ENCODE measurements around the gene MAPKAPK2. TPM values are rescaled to one million over a fixed set of nuclear protein-coding genes. Genes with fewer than 3 reads are reported as not detected.
A peak's percentile ranks its signal among the peaks of the same experiment; 100 is the strongest.

Gene MAPKAPK2
- total RNA-seq, 2 donors from 2014 or later, result 69.4 to 116 TPM

DNA sequence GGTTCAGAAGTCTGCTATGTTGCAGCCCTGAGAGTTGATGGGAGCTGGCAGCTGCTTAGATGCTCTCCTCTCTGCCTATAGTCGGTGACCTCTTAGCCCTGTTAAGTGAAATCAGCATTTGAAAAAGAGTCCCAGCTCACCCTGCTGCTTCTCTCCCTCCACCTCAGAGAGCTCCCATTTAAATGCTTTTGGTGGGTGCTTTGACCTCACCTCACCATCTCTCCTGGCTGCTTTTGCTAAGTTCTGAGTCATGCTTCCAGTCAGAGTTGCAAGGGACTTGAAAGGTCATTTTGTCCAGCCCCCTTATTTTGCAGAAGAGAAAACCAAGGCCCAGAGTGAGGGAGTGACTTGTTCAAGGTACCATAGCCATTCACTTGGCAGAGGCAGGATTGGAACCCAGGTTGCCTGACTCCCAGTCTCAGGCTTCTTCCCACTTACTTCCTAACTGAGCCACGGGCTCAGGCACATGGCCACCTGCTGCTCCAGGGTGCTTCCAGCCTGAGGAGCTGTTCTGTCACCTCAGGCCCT lies 3.3 kb downstream of the MAPKAPK2 start:
- H3K36me3 Mint-ChIP-seq, result peaks cover 11 to 14% of the 10 kb centered on the region in 2 donors
- ATAC-seq (peak in 1 of 2 donors; percentile 35), DNase-seq (ENCODE audit: low spot score in 2 of 2) (no peak)
- peak overlapping the region in 1 of 2 donors; percentile 96 for H3K27ac Mint-ChIP-seq
- H3K9me3 Mint-ChIP-seq, result no peaks in the 10 kb centered on the region

DNA sequence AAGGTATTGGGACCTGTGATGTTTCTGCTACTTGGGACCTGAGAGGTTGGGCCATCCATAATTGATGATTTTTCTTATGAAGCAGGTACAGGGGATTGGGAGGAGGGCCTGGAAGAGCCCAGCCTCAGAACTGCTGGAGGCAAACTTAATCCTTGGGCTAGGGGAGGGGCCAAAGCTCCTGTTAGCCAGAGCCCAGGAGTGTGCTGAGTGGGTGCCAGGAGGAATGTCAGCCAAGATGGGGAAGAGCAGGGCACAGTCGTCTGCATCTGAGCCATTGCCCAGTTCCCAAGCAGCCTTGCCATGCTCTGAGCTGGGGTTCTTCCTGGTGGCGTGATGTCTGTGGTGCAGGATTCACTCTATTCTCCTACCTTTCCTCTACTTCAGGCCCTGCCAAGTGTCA lies 5.8 kb downstream of the MAPKAPK2 start:
- no peak for ATAC-seq
- no peaks in the 10 kb centered on the region for H3K9me3 Mint-ChIP-seq
- H3K27ac Mint-ChIP-seq, result no peak overlapping the region
- no peak for DNase-seq (ENCODE audit: low spot score in 2 of 2)
- H3K36me3 Mint-ChIP-seq, result peaks cover 11 to 15% of the 10 kb centered on the region in 2 donors

DNA sequence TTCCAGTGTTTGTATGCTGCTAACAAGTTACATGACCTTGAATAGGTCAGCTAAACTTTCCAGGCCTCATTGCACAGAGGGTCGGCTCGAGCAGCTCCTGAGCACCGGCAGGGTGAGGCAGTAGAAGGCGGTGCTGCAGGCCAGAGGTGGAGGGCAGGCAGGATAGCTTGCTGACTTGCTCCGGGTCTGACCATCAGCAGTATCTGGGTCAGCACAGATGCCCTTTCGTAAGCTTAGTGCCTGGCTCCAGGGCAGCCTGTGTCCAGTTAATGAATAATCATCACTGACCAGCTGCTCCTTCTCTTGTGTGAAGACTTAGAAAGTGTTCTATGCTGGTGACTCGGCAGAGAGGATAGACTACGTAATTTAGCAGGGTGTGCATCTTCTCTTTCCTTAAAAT lies 6.9 kb downstream of the MAPKAPK2 start:
- Mint-ChIP-seq H3K9me3 (no peaks in the 10 kb centered on the region), H3K27ac (no peak overlapping the region), H3K36me3 (peaks cover 13 to 15% of the 10 kb centered on the region in 2 donors)
- DNase-seq (ENCODE audit: low spot score in 2 of 2), result no peak
- no peak for ATAC-seq

DNA sequence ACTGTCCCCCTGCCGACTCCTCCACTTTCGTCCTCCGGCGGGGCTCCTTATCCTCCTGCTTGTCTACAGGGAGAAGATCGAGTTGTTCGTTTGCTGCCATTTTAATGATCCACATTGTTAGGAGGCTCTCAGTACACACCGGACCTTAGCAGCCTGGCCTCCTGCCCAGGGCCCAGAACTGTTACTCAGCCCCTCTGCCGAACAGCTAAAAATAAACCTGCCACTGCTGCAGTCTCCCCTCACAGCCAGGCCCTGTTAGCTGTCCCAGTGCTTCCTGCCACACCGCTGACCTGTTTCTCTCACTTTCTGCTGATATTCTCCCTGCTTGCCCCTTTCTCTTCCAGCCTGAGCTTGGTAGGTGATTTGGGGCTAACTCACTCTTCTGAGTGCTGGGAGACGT lies 8.3 kb downstream of the MAPKAPK2 start:
- DNase-seq (ENCODE audit: low spot score in 2 of 2), result no peak
- ATAC-seq, result no peak
- Mint-ChIP-seq H3K9me3 (no peaks in the 10 kb centered on the region), H3K36me3 (peaks cover 9 to 15% of the 10 kb centered on the region in 2 donors), H3K27ac (peak overlapping the region in 1 of 2 donors; percentile 4)

DNA sequence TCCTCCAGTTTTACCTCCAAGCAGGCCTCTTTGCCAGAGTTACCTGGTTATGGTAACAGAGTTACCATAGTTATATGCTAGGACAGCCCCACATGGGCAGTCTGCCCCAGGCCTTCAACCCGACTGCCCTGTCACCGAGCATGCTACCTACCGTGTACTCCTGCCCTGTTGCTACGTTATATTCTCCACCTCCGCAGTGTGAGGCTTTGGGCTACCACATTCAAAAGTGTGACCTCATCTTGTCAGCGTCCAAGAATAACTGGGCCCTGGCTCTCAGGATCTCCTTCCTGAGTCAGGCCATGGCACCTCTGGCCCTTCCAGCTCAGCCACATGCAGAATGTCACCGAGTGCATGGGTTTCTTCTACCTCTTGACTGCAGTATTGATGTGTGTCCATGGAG lies 8.9 kb downstream of the MAPKAPK2 start:
- no peak for DNase-seq (ENCODE audit: low spot score in 2 of 2)
- H3K36me3 Mint-ChIP-seq, result peaks cover 9 to 15% of the 10 kb centered on the region in 2 donors
- no peaks in the 10 kb centered on the region for H3K9me3 Mint-ChIP-seq
- peak overlapping the region in 1 of 2 donors; percentile 20 for H3K27ac Mint-ChIP-seq
- ATAC-seq, result peak in 1 of 2 donors; percentile 29

DNA sequence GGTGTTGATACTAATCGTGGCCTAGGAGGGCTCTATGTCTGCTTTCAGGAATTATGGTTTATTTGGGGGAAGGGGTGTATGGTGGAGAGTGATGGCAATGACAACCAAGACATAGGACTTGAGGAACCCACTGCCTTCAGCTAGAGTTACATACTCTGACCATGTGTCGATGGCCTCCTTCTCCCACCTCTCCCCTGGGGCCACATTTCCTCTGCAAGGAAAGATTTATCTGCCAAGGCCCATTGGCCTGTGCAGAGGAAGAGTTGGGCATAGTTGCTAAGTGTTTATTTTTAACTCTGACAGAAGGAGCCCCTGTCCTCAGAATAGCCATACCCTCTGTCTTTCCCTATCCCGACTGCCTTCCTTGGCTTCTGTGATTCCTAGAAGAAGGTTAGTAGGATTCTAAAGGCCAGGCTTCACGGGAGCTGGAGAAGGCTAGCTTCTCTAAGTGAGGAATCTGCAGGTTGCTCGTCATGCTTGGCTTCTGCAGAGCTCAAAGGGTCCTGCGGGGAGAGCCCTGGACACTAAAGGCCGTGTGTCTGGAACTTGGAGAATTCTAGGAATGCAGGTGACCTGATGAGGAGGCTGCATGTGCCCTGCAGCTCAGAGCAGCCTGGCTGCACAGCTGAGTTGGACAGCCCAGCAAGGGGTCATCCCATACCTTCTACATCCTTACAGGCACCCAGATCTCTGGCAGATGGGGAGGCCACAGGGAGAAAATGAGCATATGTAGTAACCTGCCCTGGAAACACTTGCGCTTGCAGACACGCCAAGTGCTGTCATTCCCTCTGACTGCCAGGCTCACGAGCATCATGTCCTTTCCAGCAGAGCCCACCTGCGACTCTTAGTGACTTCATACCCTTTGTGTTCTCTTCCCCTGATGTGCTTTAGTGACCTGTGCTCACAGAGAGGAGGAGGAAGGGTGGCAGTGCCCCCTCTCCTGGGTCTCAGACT lies 9.7 kb downstream of the MAPKAPK2 start:
- H3K36me3 Mint-ChIP-seq, result peaks cover 9 to 15% of the 10 kb centered on the region in 2 donors
- ATAC-seq, result no peak
- no peaks in the 10 kb centered on the region for H3K9me3 Mint-ChIP-seq
- peak overlapping the region in 1 of 2 donors; percentile 20 for H3K27ac Mint-ChIP-seq
- no peak for DNase-seq (ENCODE audit: low spot score in 2 of 2)

DNA sequence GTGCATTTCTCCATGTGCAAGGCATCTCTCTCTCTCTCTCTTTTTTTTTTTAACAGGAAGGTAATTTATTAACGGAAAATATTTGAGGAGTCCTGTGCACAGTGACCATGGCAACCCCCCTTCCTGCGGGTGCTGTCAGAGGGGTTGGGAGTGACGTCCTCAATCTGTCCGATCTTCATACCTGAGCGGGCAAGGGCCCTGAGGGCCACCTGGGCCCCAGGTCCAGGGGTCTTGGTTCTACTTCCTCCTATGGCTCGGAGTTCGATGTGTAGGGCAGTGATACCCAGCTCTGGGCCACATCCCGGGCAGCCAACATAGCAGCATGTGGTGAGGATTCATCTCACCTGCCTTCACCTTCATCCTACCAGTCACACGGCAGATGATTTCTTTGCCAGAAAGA lies 11.0 kb downstream of the MAPKAPK2 start:
- ATAC-seq (no peak), DNase-seq (ENCODE audit: low spot score in 2 of 2) (no peak)
- Mint-ChIP-seq H3K9me3 (no peaks in the 10 kb centered on the region), H3K27ac (no peak overlapping the region), H3K36me3 (peaks cover 9 to 15% of the 10 kb centered on the region in 2 donors)

DNA sequence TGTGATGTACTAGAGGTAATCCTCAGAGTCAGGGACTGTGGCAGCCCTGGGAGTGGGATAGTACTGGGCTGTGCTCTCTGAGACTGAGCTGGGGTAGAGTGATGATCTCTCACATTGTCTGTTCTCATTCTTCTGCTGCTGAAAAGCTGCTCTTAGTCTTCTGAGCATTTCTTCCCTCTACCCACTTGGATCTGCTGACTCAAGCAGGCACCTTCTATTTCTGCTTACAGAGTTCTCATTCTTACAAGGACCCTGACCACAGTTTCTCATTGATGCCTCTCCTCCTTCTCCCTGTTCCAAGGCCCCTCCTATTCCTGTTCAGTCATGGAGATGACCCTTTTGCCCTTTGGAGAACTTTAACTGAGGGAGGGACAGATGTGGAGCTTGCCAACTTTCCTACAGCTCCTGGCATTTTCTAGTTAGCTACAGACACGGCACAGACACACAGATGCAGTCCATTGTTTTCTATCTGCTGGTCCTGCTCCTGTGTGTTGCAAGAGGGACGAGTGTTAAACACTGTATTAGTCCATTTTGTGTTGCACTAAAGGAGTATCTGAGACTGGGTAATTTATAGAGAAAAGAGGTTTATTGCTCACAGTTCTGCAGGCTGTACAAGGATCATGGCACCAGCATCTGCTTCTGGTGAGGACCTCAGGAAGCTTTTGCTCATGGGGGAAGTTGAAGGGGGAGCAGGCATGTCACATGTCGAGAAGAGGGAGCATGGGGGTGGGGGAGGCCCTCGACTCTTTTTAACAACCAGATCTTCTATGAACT lies 12.3 kb downstream of the MAPKAPK2 start:
- DNase-seq (ENCODE audit: low spot score in 2 of 2), result no peak
- ATAC-seq, result peak; percentile 11 to 22
- no peak overlapping the region for H3K27ac Mint-ChIP-seq
- no peaks in the 10 kb centered on the region for H3K9me3 Mint-ChIP-seq
- peaks cover 9 to 15% of the 10 kb centered on the region in 2 donors for H3K36me3 Mint-ChIP-seq

DNA sequence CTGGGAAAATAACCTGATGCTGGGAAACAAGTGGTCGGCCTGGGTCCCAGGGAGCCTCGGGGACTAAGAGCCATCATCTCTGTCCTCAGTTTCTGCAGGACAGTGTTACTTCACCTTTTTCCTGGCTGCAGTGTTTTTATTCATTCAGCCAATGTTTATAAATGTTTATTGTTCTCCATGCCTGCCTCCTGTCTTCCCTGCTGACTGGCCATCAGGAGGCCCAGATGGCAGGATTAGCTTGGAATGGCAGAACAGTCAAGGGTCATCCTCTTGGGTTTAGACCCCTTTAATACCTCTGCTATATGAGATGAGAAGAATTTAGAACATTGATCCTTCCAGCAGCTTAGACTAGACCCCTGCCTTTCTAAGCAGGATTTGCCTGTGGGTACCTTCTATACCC lies 13.3 kb downstream of the MAPKAPK2 start:
- peaks cover 9 to 15% of the 10 kb centered on the region in 2 donors for H3K36me3 Mint-ChIP-seq
- no peaks in the 10 kb centered on the region for H3K9me3 Mint-ChIP-seq
- H3K27ac Mint-ChIP-seq, result no peak overlapping the region
- no peak for DNase-seq (ENCODE audit: low spot score in 2 of 2)
- ATAC-seq, result no peak

DNA sequence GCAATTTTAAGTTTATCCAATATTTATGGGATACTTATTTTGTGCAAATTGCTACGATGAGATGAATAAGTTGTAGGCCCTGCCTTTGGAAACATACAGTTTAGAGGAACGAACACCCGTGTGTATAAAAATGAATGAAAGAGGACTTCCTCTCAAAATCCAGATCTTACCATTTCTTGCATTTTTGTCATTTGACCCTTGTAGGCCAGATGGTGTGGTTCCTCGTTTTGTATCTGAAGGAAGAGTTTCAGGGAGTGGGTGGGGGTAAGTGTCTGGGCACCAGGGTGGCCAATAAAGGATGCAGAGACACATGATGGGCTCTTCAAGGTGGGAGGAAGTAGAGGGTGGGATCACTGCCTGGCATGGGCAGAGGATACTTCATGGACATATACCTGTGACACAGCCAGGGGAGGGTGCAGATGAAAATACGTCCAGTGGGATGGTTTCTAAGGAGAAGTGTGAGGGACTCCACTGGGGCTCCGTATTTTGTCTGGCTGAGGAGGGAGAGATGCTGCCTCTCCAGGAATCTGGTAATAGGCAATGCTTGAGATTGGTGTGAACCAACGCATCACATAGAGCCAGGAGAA lies 14.4 kb downstream of the MAPKAPK2 start:
- Mint-ChIP-seq H3K36me3 (peaks cover 9 to 15% of the 10 kb centered on the region in 2 donors), H3K9me3 (no peaks in the 10 kb centered on the region), H3K27ac (peak overlapping the region; percentile 16 to 39)
- ATAC-seq, result no peak
- no peak for DNase-seq (ENCODE audit: low spot score in 2 of 2)

DNA sequence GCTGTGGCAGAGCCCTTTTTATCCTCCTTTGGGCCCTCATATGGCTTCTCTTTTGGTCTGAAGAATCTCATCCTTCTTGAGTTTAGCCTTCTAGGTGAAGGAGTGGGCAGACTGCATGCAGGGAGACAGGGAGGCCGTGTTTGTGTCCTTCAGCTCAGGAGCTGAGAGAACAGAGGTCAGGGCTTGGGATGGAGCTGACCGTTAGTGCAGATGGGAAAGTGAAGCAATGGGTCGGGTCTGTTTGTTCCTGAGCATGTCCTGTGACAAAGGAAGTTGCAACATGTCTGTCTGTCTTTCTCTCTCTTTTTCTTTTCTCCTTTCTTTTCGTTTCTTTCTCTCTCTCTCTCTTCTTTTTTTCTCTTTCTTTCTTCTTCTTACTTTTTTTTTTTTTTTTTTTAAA lies 14.9 kb downstream of the MAPKAPK2 start:
- Mint-ChIP-seq H3K36me3 (peaks cover 9 to 15% of the 10 kb centered on the region in 2 donors), H3K9me3 (no peaks in the 10 kb centered on the region), H3K27ac (peak overlapping the region; percentile 16 to 39)
- DNase-seq (ENCODE audit: low spot score in 2 of 2) (no peak), ATAC-seq (no peak)

DNA sequence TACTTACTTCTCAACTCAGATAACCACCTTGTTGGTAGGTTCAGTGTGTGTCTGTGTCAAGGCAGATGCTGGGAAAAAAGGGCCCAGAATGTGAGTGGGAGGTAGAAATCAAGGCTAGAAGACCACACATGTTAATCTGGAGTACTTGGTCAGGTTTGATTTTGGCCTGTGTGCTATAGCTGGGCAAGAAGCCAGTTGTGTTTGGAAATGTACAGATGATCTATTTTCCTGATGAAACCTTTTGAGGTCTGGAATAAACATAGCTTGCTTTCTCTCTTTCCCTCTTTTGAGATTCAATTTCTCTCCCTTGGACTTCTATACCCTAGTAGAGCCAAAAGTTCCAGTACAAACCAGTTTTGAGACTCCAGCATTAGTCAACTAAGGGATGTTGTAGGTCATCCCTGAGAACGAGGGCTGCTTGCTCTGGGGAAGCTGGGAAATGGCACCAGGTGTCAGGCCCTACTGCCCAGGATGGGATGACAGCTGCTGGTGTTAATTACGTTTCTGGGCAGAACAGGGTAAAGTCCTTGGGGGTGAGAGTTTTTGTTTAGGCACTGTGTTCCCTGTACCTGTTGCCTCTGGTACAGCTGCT lies 15.8 kb downstream of the MAPKAPK2 start:
- H3K36me3 Mint-ChIP-seq, result peaks cover 8 to 19% of the 10 kb centered on the region in 2 donors
- H3K9me3 Mint-ChIP-seq, result no peaks in the 10 kb centered on the region

DNA sequence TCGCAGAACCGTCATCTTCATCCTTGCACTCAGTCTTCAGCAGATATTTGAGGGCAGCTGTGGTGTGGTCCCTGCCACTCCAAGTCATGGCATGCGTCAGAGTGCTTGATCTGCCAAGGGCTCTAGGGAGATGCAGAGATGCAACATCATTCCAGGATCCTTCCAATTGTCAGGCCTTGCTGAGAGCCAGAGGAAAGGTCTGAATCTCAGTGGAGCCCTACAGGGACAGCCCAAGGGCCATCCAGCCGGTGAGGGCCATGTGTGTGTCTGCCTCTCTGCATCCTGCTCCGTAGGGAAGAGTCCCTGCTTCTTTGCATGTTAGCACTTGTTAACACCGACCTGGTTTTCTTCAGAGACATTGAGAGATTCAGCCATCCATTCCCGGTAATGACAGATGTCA lies 17.6 kb downstream of the MAPKAPK2 start:
- Mint-ChIP-seq H3K36me3 (peaks cover 0 to 9% of the 10 kb centered on the region in 2 donors), H3K9me3 (no peaks in the 10 kb centered on the region), H3K27ac (no peak overlapping the region)
- ATAC-seq, result no peak
- no peak for DNase-seq (ENCODE audit: low spot score in 2 of 2)

More for the DNA sequence above, 15.8 kb downstream of the MAPKAPK2 start:
- H3K27ac Mint-ChIP-seq, result no peak overlapping the region
- DNase-seq (ENCODE audit: low spot score in 2 of 2) (no peak), ATAC-seq (no peak)

DNA sequence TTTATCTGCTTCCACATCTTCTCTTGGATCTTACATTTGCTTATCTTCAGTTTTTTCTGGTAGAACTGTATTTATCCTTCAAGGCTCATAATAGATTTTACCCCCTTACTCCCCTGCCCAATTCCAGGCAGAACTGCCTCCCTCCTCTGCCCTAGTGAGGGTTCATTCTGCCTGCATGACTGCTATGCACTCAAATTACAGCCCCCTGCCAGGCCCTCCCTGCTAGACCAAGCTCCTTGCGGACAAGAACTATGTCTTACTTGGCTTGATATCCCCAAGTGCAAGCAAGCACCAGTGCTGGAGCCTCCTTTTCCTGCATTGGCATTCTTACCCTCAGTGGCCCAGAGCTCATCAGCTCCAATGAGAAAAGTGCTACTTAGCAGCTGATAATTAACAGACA lies 18.1 kb downstream of the MAPKAPK2 start:
- Mint-ChIP-seq H3K27ac (peak overlapping the region in 1 of 2 donors; percentile 59), H3K36me3 (peaks cover 0 to 6% of the 10 kb centered on the region in 2 donors), H3K9me3 (no peaks in the 10 kb centered on the region)
- no peak for DNase-seq (ENCODE audit: low spot score in 2 of 2)
- no peak for ATAC-seq

DNA sequence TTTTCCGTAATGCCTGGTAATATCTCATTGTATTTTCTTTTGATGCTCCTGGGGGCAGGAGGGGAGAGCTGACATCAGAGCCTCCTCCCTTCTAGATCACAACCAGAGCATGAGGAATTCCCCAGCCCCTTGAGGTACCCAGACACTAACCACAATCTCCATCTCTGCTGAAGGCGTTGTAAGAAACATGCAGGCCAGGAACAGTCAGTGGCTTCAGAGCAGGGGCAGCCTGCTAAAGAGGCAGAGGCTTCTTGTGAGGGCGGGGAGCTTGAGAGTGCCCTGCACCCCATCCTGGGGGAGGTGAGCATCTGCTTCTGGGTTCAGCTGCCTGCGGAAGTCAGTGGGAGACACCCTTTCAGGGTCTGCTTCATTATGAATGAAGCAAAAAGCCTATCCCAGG lies 19.0 kb downstream of the MAPKAPK2 start:
- ATAC-seq (peak; percentile 77 to 87), DNase-seq (ENCODE audit: low spot score in 2 of 2) (peak; percentile 38 to 78)
- peak overlapping the region in 1 of 2 donors; percentile 59 for H3K27ac Mint-ChIP-seq
- no peaks in the 10 kb centered on the region for H3K9me3 Mint-ChIP-seq
- H3K36me3 Mint-ChIP-seq, result peaks cover 0 to 6% of the 10 kb centered on the region in 2 donors

DNA sequence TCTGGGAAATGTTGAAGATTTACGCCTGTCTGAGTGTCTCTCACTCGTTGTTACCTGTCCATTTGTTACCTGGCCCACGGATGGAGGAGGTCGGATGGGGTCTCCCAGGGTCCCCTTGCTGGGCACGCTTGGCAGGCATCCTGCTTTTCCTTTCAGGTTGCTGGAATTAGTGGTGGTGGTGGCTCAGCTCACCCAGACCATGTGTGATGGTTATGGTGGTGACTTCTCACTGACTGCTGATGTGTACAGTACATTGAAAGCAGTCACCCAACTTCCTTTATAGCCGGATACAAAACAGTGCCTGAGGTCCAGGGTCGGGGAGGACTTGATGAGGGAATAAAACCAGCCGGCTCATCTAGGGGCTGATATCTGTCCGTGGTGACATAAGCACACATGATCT lies 19.5 kb downstream of the MAPKAPK2 start:
- Mint-ChIP-seq H3K27ac (peak overlapping the region in 1 of 2 donors; percentile 59), H3K36me3 (peaks cover 0 to 6% of the 10 kb centered on the region in 2 donors), H3K9me3 (no peaks in the 10 kb centered on the region)
- DNase-seq (ENCODE audit: low spot score in 2 of 2) (no peak), ATAC-seq (peak in 1 of 2 donors; percentile 38)
